Memory B cell (primary cell): Measurements from ENCODE around the gene GUCY1A2.

Source experiments
- ATAC-seq: fragments of 150-1000 bp; cut with Tn5 transposase; 2 replicates; pipeline ENCODE4 v1.10.0; 2021; ENCODE audit warnings: low read depth, mild to moderate bottlenecking, moderate library complexity
- DNase-seq, 2 donors: peaks; one replicate each; pipeline ENCODE4 v3.0.0; 2022; ENCODE audit warnings: low spot score in 2 of 2
- H3K27ac Mint-ChIP-seq: one replicate; pipeline ENCODE4 v1.8.0; 2022; ENCODE audit warnings: mild to moderate bottlenecking, moderate library complexity, mixed read lengths
- H3K27me3 Mint-ChIP-seq: one replicate; pipeline ENCODE4 v1.8.0; 2022; ENCODE audit warnings: mixed read lengths
- H3K36me3 Mint-ChIP-seq: one replicate; pipeline ENCODE4 v1.8.0; 2022; ENCODE audit warnings: mild to moderate bottlenecking, mixed read lengths
- H3K4me1 Mint-ChIP-seq: one replicate; pipeline ENCODE4 v1.8.0; 2022; ENCODE audit warnings: mixed read lengths
- H3K4me3 Mint-ChIP-seq: one replicate; pipeline ENCODE4 v1.8.0; 2022; ENCODE audit warnings: mild to moderate bottlenecking, moderate library complexity, mixed read lengths
- H3K9me3 Mint-ChIP-seq: one replicate; pipeline ENCODE4 v1.8.0; 2022; ENCODE audit warnings: mixed read lengths

GUCY1A2 gene

GRCh38 chr11:106702805-106703204 is 315.5 kb downstream of the GUCY1A2 start:
- Mint-ChIP-seq H3K27ac (no peak overlapping the region), H3K4me3 (no peak overlapping the region), H3K9me3 (no peaks in the 10 kb centered on the region), H3K36me3 (no peaks in the 10 kb centered on the region), H3K27me3 (no peaks in the 10 kb centered on the region), H3K4me1 (no peaks in the 10 kb centered on the region)
- ATAC-seq (no peak), DNase-seq (no peak)

GRCh38 chr11:106697058-106697457 is 321.2 kb downstream of the GUCY1A2 start:
- H3K9me3 Mint-ChIP-seq: no peaks in the 10 kb centered on the region
- DNase-seq: no peak
- no peaks in the 10 kb centered on the region for H3K36me3 Mint-ChIP-seq
- ATAC-seq: no peak
- H3K27ac Mint-ChIP-seq: no peak overlapping the region
- no peaks in the 10 kb centered on the region for H3K27me3 Mint-ChIP-seq
- H3K4me3 Mint-ChIP-seq: no peak overlapping the region
- H3K4me1 Mint-ChIP-seq: no peaks in the 10 kb centered on the region

- Mint-ChIP-seq H3K9me3 (no peaks in the 10 kb centered on the region), H3K4me3 (no peak overlapping the region), H3K36me3 (no peaks in the 10 kb centered on the region), H3K4me1 (no peaks in the 10 kb centered on the region), H3K27ac (no peak overlapping the region), H3K27me3 (no peaks in the 10 kb centered on the region)
- DNase-seq: no peak
- no peak for ATAC-seq
These were observed 322.8 kb downstream of the GUCY1A2 start for GRCh38 chr11:106695506-106695905.

- Mint-ChIP-seq H3K9me3 (no peaks in the 10 kb centered on the region), H3K27me3 (no peaks in the 10 kb centered on the region), H3K36me3 (no peaks in the 10 kb centered on the region), H3K4me1 (no peaks in the 10 kb centered on the region), H3K4me3 (no peak overlapping the region), H3K27ac (no peak overlapping the region)
- DNase-seq (no peak), ATAC-seq (no peak)
These were observed 323.8 kb downstream of the GUCY1A2 start for GRCh38 chr11:106694501-106694900.

- no peaks in the 10 kb centered on the region for H3K27me3 Mint-ChIP-seq
- no peak overlapping the region for H3K27ac Mint-ChIP-seq
- no peaks in the 10 kb centered on the region for H3K9me3 Mint-ChIP-seq
- H3K4me3 Mint-ChIP-seq: no peak overlapping the region
- no peaks in the 10 kb centered on the region for H3K4me1 Mint-ChIP-seq
- no peak for ATAC-seq
- H3K36me3 Mint-ChIP-seq: no peaks in the 10 kb centered on the region
- DNase-seq: no peak
These were observed 326.4 kb downstream of the GUCY1A2 start for GRCh38 chr11:106691807-106692365.

- ATAC-seq: no peak
- no peak for DNase-seq
These were observed 327.4 kb downstream of the GUCY1A2 start for GRCh38 chr11:106690923-106691322.

GRCh38 chr11:106684944-106685343 is 333.3 kb downstream of the GUCY1A2 start:
- no peaks in the 10 kb centered on the region for H3K9me3 Mint-ChIP-seq
- no peaks in the 10 kb centered on the region for H3K36me3 Mint-ChIP-seq
- H3K4me1 Mint-ChIP-seq: no peaks in the 10 kb centered on the region
- no peak overlapping the region for H3K27ac Mint-ChIP-seq
- no peaks in the 10 kb centered on the region for H3K27me3 Mint-ChIP-seq
- H3K4me3 Mint-ChIP-seq: no peak overlapping the region
- ATAC-seq: no peak
- no peak for DNase-seq

More at GRCh38 chr11:106690923-106691322, 327.4 kb downstream of the GUCY1A2 start:
- Mint-ChIP-seq H3K4me3 (no peak overlapping the region), H3K27ac (no peak overlapping the region), H3K4me1 (no peaks in the 10 kb centered on the region), H3K9me3 (no peaks in the 10 kb centered on the region), H3K27me3 (no peaks in the 10 kb centered on the region), H3K36me3 (no peaks in the 10 kb centered on the region)

- Mint-ChIP-seq H3K4me3 (no peak overlapping the region), H3K27me3 (no peaks in the 10 kb centered on the region), H3K9me3 (no peaks in the 10 kb centered on the region), H3K36me3 (no peaks in the 10 kb centered on the region), H3K27ac (no peak overlapping the region), H3K4me1 (no peaks in the 10 kb centered on the region)
- DNase-seq: no peak
- no peak for ATAC-seq
These were observed 334.8 kb downstream of the GUCY1A2 start for GRCh38 chr11:106683435-106683834.

GRCh38 chr11:106681435-106681834 is 336.8 kb downstream of the GUCY1A2 start:
- no peak overlapping the region for H3K4me3 Mint-ChIP-seq
- ATAC-seq: no peak
- H3K27me3 Mint-ChIP-seq: no peaks in the 10 kb centered on the region
- H3K9me3 Mint-ChIP-seq: no peaks in the 10 kb centered on the region
- no peaks in the 10 kb centered on the region for H3K4me1 Mint-ChIP-seq
- no peak overlapping the region for H3K27ac Mint-ChIP-seq
- no peaks in the 10 kb centered on the region for H3K36me3 Mint-ChIP-seq
- DNase-seq: no peak

- Mint-ChIP-seq H3K4me3 (no peak overlapping the region), H3K27ac (no peak overlapping the region), H3K9me3 (no peaks in the 10 kb centered on the region), H3K4me1 (no peaks in the 10 kb centered on the region), H3K36me3 (no peaks in the 10 kb centered on the region), H3K27me3 (no peaks in the 10 kb centered on the region)
- DNase-seq: no peak
- ATAC-seq: no peak
These were observed 338.7 kb downstream of the GUCY1A2 start for GRCh38 chr11:106679581-106679980.

GRCh38 chr11:106679181-106679580 is 339.1 kb downstream of the GUCY1A2 start:
- DNase-seq: no peak
- Mint-ChIP-seq H3K4me3 (no peak overlapping the region), H3K27me3 (no peaks in the 10 kb centered on the region), H3K36me3 (no peaks in the 10 kb centered on the region), H3K27ac (no peak overlapping the region), H3K9me3 (no peaks in the 10 kb centered on the region), H3K4me1 (no peaks in the 10 kb centered on the region)
- ATAC-seq: no peak

GRCh38 chr11:106670069-106670468 is 348.2 kb downstream of the GUCY1A2 start:
- H3K27ac Mint-ChIP-seq: no peak overlapping the region
- no peaks in the 10 kb centered on the region for H3K27me3 Mint-ChIP-seq
- no peaks in the 10 kb centered on the region for H3K36me3 Mint-ChIP-seq
- ATAC-seq (no peak), DNase-seq (no peak)
- H3K4me1 Mint-ChIP-seq: no peaks in the 10 kb centered on the region
- no peak overlapping the region for H3K4me3 Mint-ChIP-seq
- peaks cover 2% of the 10 kb centered on the region for H3K9me3 Mint-ChIP-seq

GRCh38 chr11:106668147-106668546 is 350.1 kb downstream of the GUCY1A2 start:
- DNase-seq (no peak), ATAC-seq (no peak)
- Mint-ChIP-seq H3K27ac (no peak overlapping the region), H3K4me1 (no peaks in the 10 kb centered on the region), H3K4me3 (no peak overlapping the region), H3K9me3 (peaks cover 2% of the 10 kb centered on the region), H3K36me3 (no peaks in the 10 kb centered on the region), H3K27me3 (no peaks in the 10 kb centered on the region)

- H3K27ac Mint-ChIP-seq: no peak overlapping the region
- no peak for DNase-seq
- no peaks in the 10 kb centered on the region for H3K36me3 Mint-ChIP-seq
- no peaks in the 10 kb centered on the region for H3K27me3 Mint-ChIP-seq
- H3K4me1 Mint-ChIP-seq: no peaks in the 10 kb centered on the region
- H3K4me3 Mint-ChIP-seq: no peak overlapping the region
- ATAC-seq: no peak
- peaks cover under 1% of the 10 kb centered on the region for H3K9me3 Mint-ChIP-seq
These were observed 361.6 kb downstream of the GUCY1A2 start for GRCh38 chr11:106656646-106657045.

GRCh38 chr11:106644824-106645223 is 373.5 kb downstream of the GUCY1A2 start:
- Mint-ChIP-seq H3K36me3 (no peaks in the 10 kb centered on the region), H3K4me1 (no peaks in the 10 kb centered on the region), H3K9me3 (peaks cover 6% of the 10 kb centered on the region), H3K27ac (no peak overlapping the region), H3K4me3 (no peak overlapping the region), H3K27me3 (no peaks in the 10 kb centered on the region)
- no peak for ATAC-seq
- DNase-seq: no peak
